IPS-20b (cell line): ENCODE results near the gene IRAK1.

ENCODE experiments used
- H3K27ac ChIP-seq: one replicate; pipeline ENCODE4 v1.5.1; 2013; ENCODE audit warnings: low read length
- H3K27me3 ChIP-seq: 2 replicates; pipeline ENCODE4 v1.6.1; 2013; ENCODE audit warnings: mild to moderate bottlenecking, low read length, inconsistent platforms; ENCODE audit not compliant: insufficient read depth
- H3K36me3 ChIP-seq: 2 replicates; pipeline ENCODE4 v1.6.1; 2013; ENCODE audit warnings: low read depth, mild to moderate bottlenecking, inconsistent platforms, low read length, moderate library complexity; ENCODE audit not compliant: insufficient read depth
- H3K4me1 ChIP-seq: 2 replicates; pipeline ENCODE4 v1.6.1; 2013; ENCODE audit warnings: mild to moderate bottlenecking, control low read depth, inconsistent platforms, low read length, moderate library complexity; ENCODE audit not compliant: insufficient read depth
- H3K4me3 ChIP-seq: 2 replicates; pipeline ENCODE4 v1.5.1; 2013; ENCODE audit warnings: mild to moderate bottlenecking, low read length, inconsistent platforms
- H3K9ac ChIP-seq: 2 replicates; pipeline ENCODE4 v1.6.1; 2013; ENCODE audit warnings: low read depth, mild to moderate bottlenecking, inconsistent platforms, low read length, moderate library complexity
- H3K9me3 ChIP-seq: 2 replicates; pipeline ENCODE4 v1.6.1; 2013; ENCODE audit warnings: mild to moderate bottlenecking, low read depth, low read length, inconsistent platforms; ENCODE audit not compliant: insufficient read depth

The IRAK1 gene

DNA sequence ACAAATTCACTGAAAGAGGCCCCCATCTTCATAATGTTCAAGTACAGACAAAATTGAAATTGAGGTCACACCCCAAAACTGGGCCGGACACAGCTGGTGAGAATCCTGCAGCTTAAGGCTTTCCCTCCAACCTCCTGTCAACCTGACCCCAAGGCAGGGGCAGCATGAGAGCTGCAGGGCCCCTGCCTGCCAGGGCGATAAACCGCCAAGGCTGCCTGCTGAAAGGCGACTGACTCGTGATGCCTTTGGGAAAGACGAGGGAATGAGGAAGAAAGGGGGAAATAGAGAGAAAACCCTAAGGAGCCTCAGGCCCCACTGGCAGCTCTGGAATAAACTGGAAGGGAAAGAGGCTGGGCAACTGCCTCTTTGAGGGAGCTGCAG, 7.3 kb upstream of the IRAK1 start:
- H3K9ac ChIP-seq = no peak overlapping the region
- no peak overlapping the region for H3K4me3 ChIP-seq
- peaks cover 43% of the 10 kb centered on the region for H3K36me3 ChIP-seq
- H3K27me3 ChIP-seq = no peaks in the 10 kb centered on the region
- H3K27ac ChIP-seq = no peak overlapping the region
- peaks cover 7% of the 10 kb centered on the region; the same call in 1 of the 2 replicates for H3K4me1 ChIP-seq
- no peaks in the 10 kb centered on the region for H3K9me3 ChIP-seq

DNA sequence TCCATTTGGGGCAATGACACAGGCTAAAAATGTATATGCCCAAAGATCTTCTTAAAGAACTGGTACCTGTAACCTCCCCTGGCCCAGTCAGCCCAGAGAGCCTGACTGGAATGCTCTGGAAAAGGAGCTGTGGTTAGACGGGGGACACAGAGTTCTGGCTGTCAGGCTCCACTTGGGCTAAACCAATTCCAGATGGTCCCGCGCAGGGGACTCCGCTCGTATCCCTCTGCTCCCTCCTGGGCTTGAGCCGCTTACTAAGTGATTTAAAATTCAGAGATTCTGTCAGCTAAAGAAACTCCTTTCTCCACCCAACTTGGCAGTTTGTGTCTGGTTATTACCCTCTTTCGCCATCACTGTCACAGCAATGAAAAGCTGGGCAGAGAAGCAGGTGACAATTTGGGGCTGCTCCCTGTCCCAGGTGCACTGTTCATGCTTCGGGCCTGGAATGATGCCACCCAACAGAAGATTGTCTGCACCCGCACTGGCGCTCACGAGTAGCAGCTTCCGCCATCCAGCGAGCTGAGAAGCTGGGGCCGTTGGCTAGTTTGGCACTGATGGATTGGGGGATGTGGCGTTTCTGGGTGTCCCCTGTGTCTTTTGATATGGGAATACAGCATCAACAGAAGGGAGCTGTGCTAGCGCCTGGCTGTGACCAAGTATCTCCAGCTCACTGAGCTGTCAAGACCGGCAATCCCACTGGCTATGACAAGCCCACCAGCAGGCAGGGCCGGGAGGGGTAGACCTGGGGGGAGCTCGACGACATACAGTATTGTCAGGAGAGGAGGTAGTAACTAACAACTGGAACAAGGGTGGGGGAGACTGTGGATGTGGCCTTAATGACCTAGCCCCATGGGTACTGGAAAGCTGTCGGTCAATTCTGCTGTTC, 6.7 kb upstream of the IRAK1 start:
- H3K4me1 ChIP-seq = peaks cover 7% of the 10 kb centered on the region; the same call in 1 of the 2 replicates
- no peak overlapping the region for H3K4me3 ChIP-seq
- H3K9me3 ChIP-seq = no peaks in the 10 kb centered on the region
- peaks cover 37% of the 10 kb centered on the region for H3K36me3 ChIP-seq
- H3K27me3 ChIP-seq = no peaks in the 10 kb centered on the region
- no peak overlapping the region for H3K27ac ChIP-seq
- no peak overlapping the region for H3K9ac ChIP-seq

DNA sequence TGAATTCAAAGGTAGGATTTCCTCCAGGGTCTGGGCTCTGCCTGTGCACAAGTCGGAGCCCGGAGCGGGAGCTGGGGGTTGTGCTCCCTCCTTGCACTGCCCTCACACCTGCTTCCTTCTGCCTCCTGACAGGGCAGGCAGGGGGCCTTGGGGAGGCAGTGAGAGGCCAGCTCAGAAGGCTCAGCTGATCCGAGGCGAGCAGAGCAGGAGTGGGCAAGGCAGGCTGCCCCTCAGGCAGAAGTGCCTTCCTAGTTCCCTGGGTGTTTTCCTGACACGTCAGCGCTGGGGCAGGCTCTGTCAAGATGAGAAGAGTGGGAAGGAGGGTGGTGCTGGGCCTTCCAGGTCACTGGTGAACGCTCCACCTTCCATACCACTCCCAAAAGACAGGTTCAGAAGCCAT, 5.5 kb upstream of the IRAK1 start:
- H3K9me3 ChIP-seq = no peaks in the 10 kb centered on the region
- no peak overlapping the region for H3K27ac ChIP-seq
- peaks cover 12% of the 10 kb centered on the region; the same call in 1 of the 2 replicates for H3K4me1 ChIP-seq
- H3K27me3 ChIP-seq = no peaks in the 10 kb centered on the region
- H3K4me3 ChIP-seq = no peak overlapping the region
- peaks cover 28% of the 10 kb centered on the region for H3K36me3 ChIP-seq
- H3K9ac ChIP-seq = no peak overlapping the region

DNA sequence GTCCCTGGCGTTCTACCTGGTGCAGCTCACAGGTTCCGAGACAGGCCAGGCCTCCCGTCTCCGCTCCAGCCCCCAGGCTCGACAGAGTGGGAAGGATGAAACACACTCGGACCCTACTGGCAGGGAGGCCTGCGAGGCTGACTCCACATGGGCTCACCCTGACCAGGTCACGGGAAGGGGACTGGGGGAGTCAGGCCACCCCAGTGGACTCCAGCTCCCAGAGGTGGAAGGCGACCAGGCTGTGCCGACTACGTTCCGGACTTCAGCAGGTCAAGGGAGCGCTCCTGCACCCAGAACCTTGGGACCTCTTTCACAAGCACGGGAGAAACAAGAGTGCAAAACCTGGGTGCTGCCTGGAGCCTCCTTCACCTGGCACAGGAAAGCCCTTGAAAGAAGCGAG, 4.6 kb upstream of the IRAK1 start:
- Histone ChIP-seq H3K4me3 (no peak overlapping the region), H3K27ac (no peak overlapping the region), H3K4me1 (peaks cover 12% of the 10 kb centered on the region; the same call in 1 of the 2 replicates), H3K27me3 (no peaks in the 10 kb centered on the region), H3K36me3 (peaks cover 18% of the 10 kb centered on the region; the same call in 1 of the 2 replicates), H3K9ac (no peak overlapping the region), H3K9me3 (no peaks in the 10 kb centered on the region)

DNA sequence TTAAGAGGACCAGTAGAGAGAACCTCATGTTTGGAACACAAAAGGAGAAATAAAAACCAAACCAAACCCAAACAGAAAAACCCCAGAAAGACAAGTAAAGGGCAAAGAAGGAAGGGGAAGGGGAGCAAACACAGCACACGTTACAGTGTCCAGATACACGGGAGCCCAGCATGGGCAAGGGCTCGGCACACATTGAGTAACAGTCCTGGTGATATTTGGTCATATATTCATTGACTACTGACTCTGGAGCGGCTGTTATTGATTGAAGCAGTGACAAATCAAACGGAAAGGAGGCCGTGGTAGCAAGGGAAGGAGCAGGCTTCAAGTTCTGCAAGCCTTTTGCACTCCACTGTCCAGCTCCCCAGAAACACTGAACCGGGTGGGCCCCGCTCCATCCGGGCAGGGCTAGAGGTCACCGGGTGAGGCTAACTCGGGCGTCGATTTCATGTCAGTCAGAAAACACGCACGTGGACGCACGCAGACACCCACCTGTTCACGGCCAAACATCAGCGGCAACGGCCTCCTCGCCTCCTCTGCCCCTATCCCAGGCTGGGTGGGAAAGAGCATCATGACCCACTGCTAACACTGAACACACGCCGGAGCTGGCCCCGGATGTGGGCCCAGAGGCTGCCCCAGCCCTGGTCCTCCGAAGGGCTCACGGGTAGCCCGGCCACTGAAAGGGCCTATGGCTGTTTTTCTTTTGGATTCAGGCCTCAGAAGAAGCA, 3.7 kb upstream of the IRAK1 start:
- H3K9ac ChIP-seq = no peak overlapping the region
- H3K27me3 ChIP-seq = no peaks in the 10 kb centered on the region
- H3K36me3 ChIP-seq = peaks cover 10% of the 10 kb centered on the region; the same call in 1 of the 2 replicates
- H3K9me3 ChIP-seq = no peaks in the 10 kb centered on the region
- H3K27ac ChIP-seq = no peak overlapping the region
- no peak overlapping the region for H3K4me3 ChIP-seq
- H3K4me1 ChIP-seq = peaks cover 12% of the 10 kb centered on the region; the same call in 1 of the 2 replicates

DNA sequence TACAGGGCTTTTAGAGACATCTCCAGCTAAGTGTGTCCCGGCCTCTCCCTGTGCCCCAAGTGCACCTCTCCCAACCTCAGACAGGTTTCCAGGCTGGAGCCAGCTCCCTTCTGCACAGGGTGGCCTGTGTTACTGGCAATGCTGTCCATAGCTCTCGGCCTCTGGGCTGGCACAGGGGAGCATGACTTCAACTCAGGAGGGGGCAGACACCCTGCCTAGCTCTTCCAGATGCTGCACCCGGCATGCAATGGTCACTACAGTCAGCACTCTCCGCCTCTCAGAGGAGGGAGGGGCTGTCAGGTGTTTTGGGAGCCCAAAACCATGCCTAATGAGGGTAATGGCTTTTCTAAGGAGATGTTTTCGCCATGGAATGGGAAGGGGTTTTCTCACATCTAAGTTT, 2.4 kb upstream of the IRAK1 start:
- H3K4me1 ChIP-seq = peaks cover 12% of the 10 kb centered on the region; the same call in 1 of the 2 replicates
- H3K9me3 ChIP-seq = no peaks in the 10 kb centered on the region
- H3K9ac ChIP-seq = no peak overlapping the region
- H3K27me3 ChIP-seq = no peaks in the 10 kb centered on the region
- no peak overlapping the region for H3K4me3 ChIP-seq
- H3K36me3 ChIP-seq = peaks cover 2% of the 10 kb centered on the region; the same call in 1 of the 2 replicates
- no peak overlapping the region for H3K27ac ChIP-seq

DNA sequence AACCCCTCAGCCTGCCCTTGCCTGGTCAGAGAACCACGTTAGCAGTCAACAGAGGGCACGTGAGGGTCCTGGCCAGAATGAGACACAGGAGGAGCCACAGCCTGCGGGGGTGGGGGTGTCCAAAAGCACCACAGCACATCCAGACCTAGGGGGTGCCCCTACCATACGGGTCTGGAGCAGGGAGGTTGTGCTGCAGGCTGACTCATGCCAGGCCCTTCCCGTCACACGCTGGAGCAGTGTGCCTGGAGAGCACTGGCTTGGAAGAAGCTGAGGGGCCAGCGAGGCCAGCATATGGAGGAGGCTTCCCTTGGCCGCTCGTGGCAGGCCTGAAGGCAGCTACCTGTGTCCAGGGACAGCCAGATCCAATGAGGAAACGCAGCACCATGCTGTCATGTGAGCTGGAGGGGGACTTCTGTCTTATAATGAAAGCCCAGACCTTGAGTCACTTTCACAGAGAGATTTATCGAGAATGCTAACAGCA, 1.5 kb upstream of the IRAK1 start:
- Histone ChIP-seq H3K36me3 (peaks cover 4% of the 10 kb centered on the region; the same call in 1 of the 2 replicates), H3K9ac (no peak overlapping the region), H3K27ac (no peak overlapping the region), H3K4me1 (peaks cover 12% of the 10 kb centered on the region; the same call in 1 of the 2 replicates), H3K9me3 (no peaks in the 10 kb centered on the region), H3K4me3 (no peak overlapping the region), H3K27me3 (no peaks in the 10 kb centered on the region)

DNA sequence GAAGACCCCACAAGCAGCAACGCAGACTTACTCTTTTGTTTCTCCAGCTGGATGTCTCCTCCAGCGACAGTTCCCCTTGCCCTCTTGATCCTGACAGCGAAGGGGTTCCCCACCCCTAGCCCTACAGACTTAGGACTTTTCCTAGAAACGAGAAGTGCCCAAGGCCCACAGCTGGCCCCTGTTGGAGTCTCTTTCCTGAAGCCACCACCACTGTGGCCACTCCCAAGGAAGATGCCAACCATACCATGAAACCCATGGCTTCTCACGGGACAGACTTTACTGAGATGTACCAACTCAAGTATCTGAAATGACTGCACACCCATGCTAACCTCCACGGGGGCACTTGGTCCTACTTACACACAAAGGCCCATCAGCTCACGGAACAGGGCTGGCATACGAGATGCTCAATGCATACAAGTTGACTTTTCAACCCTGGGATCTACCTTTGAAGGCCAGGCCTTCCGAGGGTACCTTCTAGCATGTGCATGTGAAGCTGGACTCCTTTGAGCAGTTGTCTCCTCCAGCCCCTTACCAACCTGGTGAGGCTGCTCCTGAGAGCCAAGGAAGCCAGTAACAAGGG, 924 bp upstream of the IRAK1 start:
- H3K27ac ChIP-seq = no peak overlapping the region
- H3K4me1 ChIP-seq = peaks cover 12% of the 10 kb centered on the region; the same call in 1 of the 2 replicates
- H3K36me3 ChIP-seq = peaks cover 9% of the 10 kb centered on the region; the same call in 1 of the 2 replicates
- peak overlapping the region; percentile 52 for H3K4me3 ChIP-seq
- no peaks in the 10 kb centered on the region for H3K27me3 ChIP-seq
- no peaks in the 10 kb centered on the region for H3K9me3 ChIP-seq
- H3K9ac ChIP-seq = peak overlapping the region; percentile 67; the same call in 1 of the 2 replicates

DNA sequence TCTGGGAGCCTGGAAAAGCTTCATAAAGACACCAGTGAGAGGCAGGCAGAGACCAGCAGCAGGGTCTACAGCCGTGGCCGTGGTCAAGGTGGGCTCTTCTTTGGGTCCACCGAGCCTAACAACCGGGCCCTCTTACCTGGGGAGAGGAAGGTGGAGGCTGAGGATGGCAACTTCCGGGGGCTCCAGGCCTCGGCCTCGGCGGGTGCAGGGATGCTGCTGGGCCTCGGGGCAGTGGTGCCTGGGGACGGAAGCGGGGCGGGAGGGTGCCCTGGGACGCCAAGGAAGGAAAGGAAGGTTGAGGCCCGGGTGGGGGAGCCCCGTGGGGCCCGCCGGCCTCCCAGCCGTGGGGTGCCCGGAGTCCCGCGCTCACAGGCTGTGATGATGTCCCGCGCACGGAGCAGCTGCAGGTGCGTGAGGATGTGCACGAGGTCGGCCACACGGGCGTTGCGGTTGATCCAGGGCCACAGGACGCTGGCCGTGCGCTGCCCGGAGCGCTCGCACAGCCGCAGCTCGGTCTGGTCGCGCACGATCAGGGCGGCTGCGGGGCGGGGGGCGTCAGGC, 561 bp downstream of the IRAK1 start:
- Histone ChIP-seq H3K9me3 (no peaks in the 10 kb centered on the region), H3K4me1 (peaks cover 12% of the 10 kb centered on the region; the same call in 1 of the 2 replicates), H3K4me3 (peak overlapping the region; percentile 52; the same call in 1 of the 2 replicates), H3K27me3 (no peaks in the 10 kb centered on the region), H3K36me3 (peaks cover 9% of the 10 kb centered on the region; the same call in 1 of the 2 replicates), H3K9ac (no peak overlapping the region; the same call in 1 of the 2 replicates), H3K27ac (no peak overlapping the region)

DNA sequence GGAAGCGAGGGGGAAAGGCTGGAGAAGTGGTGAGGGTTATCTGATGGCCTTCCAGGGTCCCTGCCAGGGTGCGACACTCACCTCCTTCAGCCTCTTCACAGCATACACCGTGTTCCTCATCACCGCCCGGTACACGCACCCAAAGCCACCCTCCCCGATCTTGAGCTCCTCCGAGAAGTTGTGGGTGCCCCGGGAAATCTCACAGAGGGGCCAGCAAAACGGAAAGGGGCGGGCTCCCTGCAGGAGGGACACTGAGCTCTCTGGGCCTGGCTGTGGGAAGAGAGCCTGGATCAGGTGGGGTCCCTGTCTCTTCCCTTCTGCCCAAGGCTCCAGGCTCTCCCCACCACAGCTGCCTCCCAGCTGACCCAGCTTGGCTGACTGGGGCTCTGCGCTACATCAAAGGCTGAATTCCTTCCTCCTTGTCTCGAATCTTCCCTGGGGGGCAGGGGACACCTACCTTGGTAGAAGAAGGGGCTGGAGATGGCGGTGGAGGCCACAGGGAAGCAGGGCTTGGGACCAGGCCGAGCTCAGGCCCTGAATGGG, 1.1 kb downstream of the IRAK1 start:
- no peak overlapping the region for H3K27ac ChIP-seq
- no peaks in the 10 kb centered on the region for H3K27me3 ChIP-seq
- H3K4me1 ChIP-seq = peaks cover 12% of the 10 kb centered on the region; the same call in 1 of the 2 replicates
- peak overlapping the region; percentile 52; the same call in 1 of the 2 replicates for H3K4me3 ChIP-seq
- H3K9me3 ChIP-seq = no peaks in the 10 kb centered on the region
- H3K9ac ChIP-seq = no peak overlapping the region; the same call in 1 of the 2 replicates
- peaks cover 9% of the 10 kb centered on the region; the same call in 1 of the 2 replicates for H3K36me3 ChIP-seq
